Measurements from ENCODE around the gene KIAA0825. TPM values are rescaled to one million over a fixed set of nuclear protein-coding genes. Genes with fewer than 3 reads are reported as not detected.
A peak's percentile ranks its signal among the peaks of the same experiment; 100 is the strongest.

Gene KIAA0825
- total and polyA plus RNA-seq, 8 donors = 0.29 to 15.6 (median 1.5) TPM

GRCh38 chr5:94544875-94545547 is 73.4 kb downstream of the KIAA0825 start:
- H3K27ac ChIP-seq = no peak overlapping the region
- no peaks in the 10 kb centered on the region for H3K36me3 ChIP-seq
- peaks cover 0 to 9% (median 0%) of the 10 kb centered on the region in 4 donors for H3K4me1 ChIP-seq
- 82 to 91% (median 88%) methylated on average over 7 of the region's 7 CpGs for WGBS, 5 donors
- intact Hi-C loops (cut with DNase I; ENCODE audit: low total_unique reads) = no loop called here
- no peak for DNase-seq
- peaks cover 0 to 11% (median 5%) of the 10 kb centered on the region in 4 donors for H3K9me3 ChIP-seq
- H3K27me3 ChIP-seq = no peaks in the 10 kb centered on the region
- H3K4me3 ChIP-seq = no peak overlapping the region
- TF ChIP-seq POLR2A (IDR thresholded peaks at IDR 0.05) (no peak), CTCF (IDR thresholded peaks at IDR 0.05) (no peak), POLR2AphosphoS5 (IDR thresholded peaks at IDR 0.05) (no peak), EP300 (IDR thresholded peaks at IDR 0.05) (no peak)

GRCh38 chr5:94544031-94544650 is 74.3 kb downstream of the KIAA0825 start:
- peaks cover 0 to 9% (median 0%) of the 10 kb centered on the region in 4 donors for H3K4me1 ChIP-seq
- no peaks in the 10 kb centered on the region for H3K27me3 ChIP-seq
- WGBS, 5 donors = 85 to 97% (median 90%) methylated on average over 1 of the region's 1 CpG
- H3K9me3 ChIP-seq = peaks cover 0 to 11% (median 5%) of the 10 kb centered on the region in 4 donors
- peak in 1 of 2 donors; percentile 17 for DNase-seq
- TF ChIP-seq POLR2AphosphoS5 (IDR thresholded peaks at IDR 0.05) = no peak
- TF ChIP-seq EP300 (IDR thresholded peaks at IDR 0.05) = no peak
- no peak for TF ChIP-seq POLR2A (IDR thresholded peaks at IDR 0.05)
- TF ChIP-seq CTCF (IDR thresholded peaks at IDR 0.05) = no peak
- no peak overlapping the region for H3K4me3 ChIP-seq
- intact Hi-C loops (cut with DNase I; ENCODE audit: low total_unique reads) = no loop called here
- no peaks in the 10 kb centered on the region for H3K36me3 ChIP-seq
- H3K27ac ChIP-seq = no peak overlapping the region

- Histone ChIP-seq H3K36me3 (no peaks in the 10 kb centered on the region), H3K27me3 (no peaks in the 10 kb centered on the region), H3K27ac (no peak overlapping the region), H3K4me1 (peaks cover 0 to 9% (median 0%) of the 10 kb centered on the region in 4 donors), H3K9me3 (peaks cover 0 to 11% (median 5%) of the 10 kb centered on the region in 4 donors), H3K4me3 (no peak overlapping the region)
- 90 to 94% (median 93%) methylated on average over 6 of the region's 6 CpGs for WGBS, 5 donors
- intact Hi-C loops (cut with DNase I; ENCODE audit: low total_unique reads) = no loop called here
- DNase-seq = no peak
- TF ChIP-seq CTCF (IDR thresholded peaks at IDR 0.05) (no peak), POLR2AphosphoS5 (IDR thresholded peaks at IDR 0.05) (no peak), POLR2A (IDR thresholded peaks at IDR 0.05) (no peak), EP300 (IDR thresholded peaks at IDR 0.05) (no peak)
Measured at GRCh38 chr5:94540856-94541494, 77.4 kb downstream of the KIAA0825 start.

DNA sequence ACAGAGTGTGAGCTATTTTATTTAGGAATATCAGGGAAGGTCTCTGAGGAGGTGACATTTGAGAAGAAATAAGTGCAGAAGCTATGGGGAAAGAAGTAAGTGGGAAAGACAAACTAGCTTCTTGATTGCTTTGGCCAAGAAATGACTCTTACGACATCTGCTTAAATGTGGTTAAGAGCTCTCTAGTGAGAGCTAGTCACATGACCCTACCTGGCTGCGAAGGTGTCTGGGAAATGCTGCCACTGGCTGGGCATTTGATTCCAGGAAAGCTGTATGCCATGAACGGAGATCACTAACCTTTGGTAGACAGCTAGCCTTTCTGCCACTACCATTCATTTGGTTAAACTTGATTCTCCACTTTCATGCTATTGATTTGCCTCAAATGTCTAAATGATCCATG is 80.1 kb downstream of the KIAA0825 start:
- H3K9me3 ChIP-seq = peaks cover 0 to 11% (median 5%) of the 10 kb centered on the region in 4 donors
- H3K36me3 ChIP-seq = no peaks in the 10 kb centered on the region
- DNase-seq = no peak
- no peak overlapping the region for H3K4me3 ChIP-seq
- H3K4me1 ChIP-seq = no peaks in the 10 kb centered on the region
- no peak overlapping the region for H3K27ac ChIP-seq
- no peak for TF ChIP-seq POLR2A (IDR thresholded peaks at IDR 0.05)
- no peak for TF ChIP-seq CTCF (IDR thresholded peaks at IDR 0.05)
- TF ChIP-seq EP300 (IDR thresholded peaks at IDR 0.05) = no peak
- no peak for TF ChIP-seq POLR2AphosphoS5 (IDR thresholded peaks at IDR 0.05)
- intact Hi-C loops (cut with DNase I; ENCODE audit: low total_unique reads) = no loop called here
- 82 to 97% (median 86%) methylated on average over 3 of the region's 3 CpGs for WGBS, 5 donors
- no peaks in the 10 kb centered on the region for H3K27me3 ChIP-seq
